Ovary (tissue), 9 donors: ENCODE results near the gene MTHFR. TPM values are rescaled to one million over a fixed set of nuclear protein-coding genes. Genes with fewer than 3 reads are reported as not detected.

ENCODE experiments used
- DNase-seq, 5 donors: peaks; one replicate each; pipeline ENCODE4 v3.0.0-alpha.2; 2019 to 2020
- H3K27ac ChIP-seq, 2 donors: fragments of 200-600 bp; one replicate each; pipeline versions ENCODE4 v1.5.1 to v1.8.0; 2019 to 2022
- H3K27me3 ChIP-seq: fragments of 200-600 bp; one replicate; pipeline ENCODE4 v1.8.0; 2022
- H3K36me3 ChIP-seq: fragments of 200-600 bp; sonication (generic); one replicate; pipeline ENCODE4 v1.5.1; 2019
- H3K4me1 ChIP-seq: one replicate; pipeline ENCODE4 v1.8.1; 2013; ENCODE audit warnings: mild to moderate bottlenecking, moderate library complexity; ENCODE audit not compliant: insufficient read depth
- H3K4me3 ChIP-seq: fragments of 200-600 bp; sonication (generic); one replicate; pipeline ENCODE4 v1.5.1; 2017
- H3K9me3 ChIP-seq, 2 donors: fragments of 200-600 bp in 1 of 2; sonication (generic) in 1 of 2; one replicate each; pipeline versions ENCODE4 v1.5.1 to v1.8.1; 2013 to 2019; ENCODE audit warnings: mild to moderate bottlenecking in 1 of 2, moderate library complexity in 1 of 2
- CTCF ChIP-seq, 3 donors: fragments of 450-650 bp in 2 of 3; fragments of 200-600 bp in 1 of 3; IDR thresholded peaks; one replicate each; pipeline versions ENCODE4 v1.5.1 to v1.8.0; 2016 to 2022; ENCODE audit warnings: antibody characterized with exemption in 3 of 3, mild to moderate bottlenecking in 1 of 3
- EP300 ChIP-seq: sonication (generic); formaldehyde crosslinking; IDR thresholded peaks from one replicate; pipeline ENCODE4 v1.6.1; 2017; ENCODE audit warnings: antibody characterized with exemption
- POLR2A ChIP-seq: fragments of 450-650 bp; IDR thresholded peaks from one replicate; pipeline ENCODE4 v1.6.1; 2017; ENCODE audit warnings: antibody characterized with exemption, mild to moderate bottlenecking, moderate library complexity
- WGBS, 3 donors: extraction: QIAGEN DNeasy Blood & Tissue Kit in 1 of 3; methylation state at CpG; one replicate each; pipeline versions ENCODE4 v1.1.5 to v1.1.7; 2013 to 2017; 5-methylcytosine and 5-hydroxymethylcytosine counted together
- intact Hi-C, 4 donors: fragments of 100-400 bp; cut with DNase I; formaldehyde crosslinking; loops; one replicate each; pipeline versions ENCODE4 v1.11.0 to v1.15.1; 2022 to 2023
- polyA plus RNA-seq, 2 donors: library from polyadenylated mRNA; stranded (reverse); fragments of 200-250 nt in 1 of 2; fragments of 350-450 nt in 1 of 2; fragmentation: Illumina TruSeq in 1 of 2; extraction: RNeasy Lipid Tissue Mini Kit (QIAGEN cat#74804) in 1 of 2; gene quantifications; one replicate each; pipeline ENCODE4 v1.2.3, GENCODE V29; 2013 to 2014
- total RNA-seq, 7 donors: library from RNA; depleted of rRNA in 2 of 7; stranded (reverse); fragments of >200 nt in 2 of 7; fragmentation: NEBNext Ultra II Directional in 3 of 7; extraction: Animal tissue kit (Norgen Biotek cat#: 25700) in 3 of 7; gene quantifications; one replicate each; pipeline versions ENCODE4 v1.1.0 to v1.2.4, GENCODE V29; 2016 to 2023
- donor health status: DM: no; HTN: no; CAD: no; lungs with moderate emphysema.
- donor health status: DM: no; HTN: no; CAD: no.
- donor health status: Bipolar disorder and iron deficiency.
- donor health status: DM: yes; HTN: yes; CAD: no.
- donor health status: DM: no; HTN: no; CAD: no.
- donor health status: DM: yes; HTN: yes; CAD: no.

The MTHFR gene
- total and polyA plus RNA-seq, 9 donors = 13.1 to 161 (median 55.6) TPM

- H3K27me3 ChIP-seq = no peaks in the 10 kb centered on the region
- H3K27ac ChIP-seq = no peak overlapping the region
- H3K4me3 ChIP-seq = no peak overlapping the region
- TF ChIP-seq CTCF (IDR thresholded peaks at IDR 0.05) (no peak), POLR2A (no peak), EP300 (no peak)
- peaks cover 2% of the 10 kb centered on the region for H3K36me3 ChIP-seq
- no peak for DNase-seq
- no peaks in the 10 kb centered on the region for H3K9me3 ChIP-seq
- intact Hi-C loops = loop anchor here in 3 of 4 donors (5.0 to 10.0 kb wide), 3 partner anchors 72 to 369 kb away; no protein-coding TSS in a partner anchor
- H3K4me1 ChIP-seq = no peaks in the 10 kb centered on the region
- 85 to 90% (median 87%) methylated on average over 28 of the region's 28 CpGs for WGBS, 3 donors
Measured at GRCh38 chr1:11835441-11836225, 29.9 kb upstream of the MTHFR start.

DNA sequence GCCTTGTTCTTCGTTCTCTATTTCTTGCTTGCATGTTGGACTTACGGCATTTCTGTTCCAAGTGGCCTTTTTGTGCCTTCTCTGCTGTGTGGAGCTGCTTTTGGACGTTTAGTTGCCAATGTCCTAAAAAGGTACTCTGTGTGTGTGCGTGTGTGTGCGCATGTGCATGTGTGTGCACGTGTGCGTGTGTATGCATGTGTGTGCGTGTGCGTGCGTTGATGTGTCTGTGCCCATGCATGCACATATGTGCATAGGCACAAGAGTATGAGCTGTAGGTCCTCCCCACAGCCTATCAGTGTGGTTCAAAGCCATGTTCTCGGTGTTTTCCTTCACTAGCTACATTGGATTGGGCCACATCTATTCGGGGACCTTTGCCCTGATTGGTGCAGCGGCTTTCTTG, 28.1 kb upstream of the MTHFR start:
- no peak for TF ChIP-seq POLR2A
- no peak for TF ChIP-seq CTCF (IDR thresholded peaks at IDR 0.05)
- TF ChIP-seq EP300 = no peak
- H3K27ac ChIP-seq = no peak overlapping the region
- no peaks in the 10 kb centered on the region for H3K9me3 ChIP-seq
- no peaks in the 10 kb centered on the region for H3K27me3 ChIP-seq
- intact Hi-C loops = loop anchor here in 1 of 4 donors (10.0 kb wide), 1 partner anchor 371 kb away; no protein-coding TSS in a partner anchor
- no peaks in the 10 kb centered on the region for H3K4me1 ChIP-seq
- 92 to 93% (median 93%) methylated on average over 13 of the region's 13 CpGs for WGBS, 3 donors
- H3K36me3 ChIP-seq = peaks cover 2% of the 10 kb centered on the region
- DNase-seq = no peak
- H3K4me3 ChIP-seq = no peak overlapping the region

DNA sequence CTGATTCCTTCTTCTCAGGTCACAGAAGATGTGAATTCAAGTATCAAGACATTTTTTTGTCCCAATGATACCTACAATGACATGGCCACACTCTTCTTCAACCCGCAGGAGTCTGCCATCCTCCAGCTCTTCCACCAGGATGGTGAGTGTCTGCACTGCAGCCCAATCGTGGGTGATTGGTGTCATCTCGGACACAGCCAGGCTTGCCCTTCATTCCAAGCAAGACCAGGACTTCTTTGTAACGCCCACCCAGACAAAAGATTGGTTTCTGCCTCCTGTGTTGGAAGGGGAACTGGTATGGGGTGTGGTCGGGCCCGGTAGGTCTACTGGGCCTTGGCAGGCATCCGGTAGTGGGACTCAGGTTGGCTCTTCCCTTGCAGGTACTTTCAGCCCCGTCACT, 27.7 kb upstream of the MTHFR start:
- peaks cover 2% of the 10 kb centered on the region for H3K36me3 ChIP-seq
- no peak for TF ChIP-seq CTCF (IDR thresholded peaks at IDR 0.05)
- no peaks in the 10 kb centered on the region for H3K27me3 ChIP-seq
- intact Hi-C loops = loop anchor here in 1 of 4 donors (10.0 kb wide), 1 partner anchor 371 kb away; no protein-coding TSS in a partner anchor
- no peaks in the 10 kb centered on the region for H3K4me1 ChIP-seq
- no peak for DNase-seq
- H3K9me3 ChIP-seq = no peaks in the 10 kb centered on the region
- H3K4me3 ChIP-seq = no peak overlapping the region
- no peak overlapping the region for H3K27ac ChIP-seq
- 89 to 90% (median 90%) methylated on average over 8 of the region's 8 CpGs for WGBS, 3 donors

DNA sequence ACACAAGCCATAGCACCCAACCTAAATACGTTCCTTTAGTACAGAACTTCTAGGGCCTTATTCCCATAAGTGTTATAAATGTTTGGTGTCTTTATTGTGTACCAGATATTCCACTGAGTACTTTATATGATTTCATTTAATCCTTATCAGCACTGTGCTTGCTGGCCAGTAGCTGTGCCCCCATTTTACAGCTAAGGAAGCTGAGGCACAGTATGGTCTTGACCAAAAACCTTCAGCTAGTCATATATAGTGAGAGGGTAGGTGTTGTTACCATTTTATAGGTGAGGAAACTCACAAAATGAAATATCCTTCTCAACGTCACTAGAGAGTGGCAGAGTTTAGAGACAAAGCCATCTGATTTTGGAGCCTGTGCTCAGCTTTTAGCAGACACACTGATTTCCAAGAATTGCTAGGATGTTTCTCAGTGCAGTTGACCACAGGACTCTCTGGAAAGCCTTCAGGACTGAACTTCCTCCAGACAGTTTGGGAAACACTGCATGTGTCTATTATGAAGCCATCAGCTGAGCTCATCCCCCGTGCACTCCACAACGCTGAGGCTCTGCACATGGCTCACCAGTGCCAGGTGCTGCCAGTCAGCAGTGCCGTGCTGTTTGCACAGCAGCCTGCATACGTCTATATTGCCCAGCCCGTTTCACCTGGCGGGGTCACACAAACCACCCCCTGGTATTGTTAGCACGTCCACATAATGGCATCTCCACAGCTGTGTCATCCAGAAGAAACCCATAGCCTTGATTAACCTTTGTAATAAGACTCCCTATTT, 26.4 kb upstream of the MTHFR start:
- Histone ChIP-seq H3K27me3 (no peaks in the 10 kb centered on the region), H3K4me1 (no peaks in the 10 kb centered on the region), H3K36me3 (peaks cover 2% of the 10 kb centered on the region), H3K27ac (no peak overlapping the region), H3K4me3 (no peak overlapping the region), H3K9me3 (no peaks in the 10 kb centered on the region)
- WGBS, 3 donors = 69 to 84% (median 72%) methylated on average over 9 of the region's 9 CpGs
- intact Hi-C loops = loop anchor here in 1 of 4 donors (10.0 kb wide), 1 partner anchor 373 kb away; no protein-coding TSS in a partner anchor
- DNase-seq = no peak
- TF ChIP-seq CTCF (IDR thresholded peaks at IDR 0.05) = no peak
- TF ChIP-seq EP300 = no peak
- no peak for TF ChIP-seq POLR2A
